Fibroblast of the conjunctiva (primary cell): Measurements from ENCODE around the gene SAMD11.

Experiments
- DNase-seq: peaks from one replicate; pipeline ENCODE4 v3.0.0-alpha.2; 2010; ENCODE audit warnings: low read depth

The SAMD11 gene

DNA sequence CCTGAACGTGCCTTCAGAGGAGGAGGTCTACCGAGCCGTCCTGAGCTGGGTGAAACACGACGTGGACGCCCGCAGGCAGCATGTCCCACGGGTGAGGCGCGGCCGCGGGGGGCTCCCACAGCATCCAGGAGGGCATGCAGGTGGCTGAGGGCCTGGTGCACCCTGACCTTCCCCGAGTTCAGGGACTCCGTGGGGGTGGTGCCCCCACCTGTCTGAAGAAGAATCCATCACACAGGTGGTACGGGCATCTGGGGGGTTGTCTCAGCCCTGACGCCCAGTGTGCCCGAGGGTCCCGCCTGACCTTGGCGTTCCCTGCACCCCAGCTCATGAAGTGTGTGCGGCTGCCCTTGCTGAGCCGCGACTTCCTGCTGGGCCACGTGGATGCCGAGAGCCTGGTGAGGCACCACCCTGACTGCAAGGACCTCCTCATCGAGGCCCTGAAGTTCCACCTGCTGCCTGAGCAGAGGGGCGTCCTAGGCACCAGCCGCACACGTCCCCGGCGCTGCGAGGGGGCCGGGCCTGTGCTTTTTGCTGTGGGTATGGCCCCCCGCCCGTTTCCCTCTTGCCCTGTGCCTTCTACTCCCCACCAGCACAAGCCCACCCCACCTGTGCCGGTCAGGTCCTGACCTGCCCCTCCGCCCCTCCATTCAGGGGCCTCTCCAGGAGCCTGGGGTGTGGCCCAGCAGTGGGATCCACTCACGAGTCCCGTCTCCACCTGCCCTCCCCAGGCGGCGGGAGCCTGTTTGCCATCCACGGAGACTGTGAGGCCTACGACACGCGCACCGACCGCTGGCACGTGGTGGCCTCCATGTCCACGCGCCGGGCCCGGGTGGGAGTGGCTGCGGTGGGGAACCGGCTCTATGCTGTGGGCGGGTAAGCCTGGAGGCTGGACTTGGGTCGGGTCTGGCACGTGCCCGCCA lies 38.9 kb downstream of the SAMD11 start:
- no peak for DNase-seq

DNA sequence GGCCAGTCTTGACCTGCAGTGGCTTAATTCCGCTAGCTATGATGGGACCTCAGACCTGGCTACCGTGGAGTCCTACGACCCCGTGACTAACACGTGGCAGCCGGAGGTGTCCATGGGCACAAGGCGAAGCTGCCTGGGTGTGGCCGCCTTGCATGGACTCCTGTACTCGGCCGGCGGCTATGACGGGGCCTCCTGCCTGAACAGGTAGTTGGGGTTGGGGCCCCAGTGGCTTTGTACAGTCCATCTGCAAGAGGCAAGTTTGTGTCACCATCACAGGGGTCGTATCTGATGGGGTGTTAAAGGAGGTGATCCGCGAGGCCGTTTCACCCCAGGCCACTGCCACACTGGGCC lies 39.6 kb downstream of the SAMD11 start:
- no peak for DNase-seq

- no peak for DNase-seq
Observed at GRCh38 chr1:963746-964525, 40.2 kb downstream of the SAMD11 start.

- DNase-seq = no peak
Observed at GRCh38 chr1:964691-965525, 41.2 kb downstream of the SAMD11 start.

DNA sequence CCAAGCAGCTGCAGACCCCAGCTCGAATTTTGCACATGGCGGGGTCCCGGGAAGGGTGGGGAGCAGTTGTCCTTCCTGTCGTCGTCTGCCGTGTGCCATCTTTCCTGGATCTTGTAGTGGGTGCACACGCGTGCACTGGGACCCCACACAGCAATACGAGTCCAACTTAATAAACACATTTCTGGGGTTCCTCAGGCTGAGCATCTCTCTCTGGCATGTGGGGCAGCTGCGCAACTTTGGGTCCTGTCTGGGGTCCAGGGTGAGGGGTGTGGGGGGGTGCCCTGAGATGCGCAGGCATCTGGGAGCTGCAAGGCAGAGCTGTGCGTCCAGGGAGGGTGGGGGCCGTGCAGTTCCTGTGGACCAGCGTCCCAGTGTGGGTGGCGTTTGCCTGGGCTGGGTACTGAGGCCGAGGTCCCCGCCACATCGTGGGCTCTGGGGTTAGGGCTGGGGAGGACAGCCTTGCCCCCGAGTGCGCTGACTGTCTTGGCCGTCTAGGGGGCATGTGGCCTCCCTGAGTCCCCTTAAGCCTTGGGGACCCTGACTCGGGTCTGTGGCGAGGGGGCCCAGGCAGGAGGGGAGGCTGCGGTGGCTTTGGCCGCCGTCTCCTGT lies 41.9 kb downstream of the SAMD11 start:
- no peak for DNase-seq

- no peak for DNase-seq
Observed at GRCh38 chr1:966135-966703, 42.5 kb downstream of the SAMD11 start, which contains the start of gene PLEKHN1. Gene PLEKHN1 (plus strand): TSS chr1:966482. CDS start chr1:966532, 50 bp downstream.

GRCh38 chr1:966704-967300 lies 43.1 kb downstream of the SAMD11 start:
- DNase-seq = no peak

DNA sequence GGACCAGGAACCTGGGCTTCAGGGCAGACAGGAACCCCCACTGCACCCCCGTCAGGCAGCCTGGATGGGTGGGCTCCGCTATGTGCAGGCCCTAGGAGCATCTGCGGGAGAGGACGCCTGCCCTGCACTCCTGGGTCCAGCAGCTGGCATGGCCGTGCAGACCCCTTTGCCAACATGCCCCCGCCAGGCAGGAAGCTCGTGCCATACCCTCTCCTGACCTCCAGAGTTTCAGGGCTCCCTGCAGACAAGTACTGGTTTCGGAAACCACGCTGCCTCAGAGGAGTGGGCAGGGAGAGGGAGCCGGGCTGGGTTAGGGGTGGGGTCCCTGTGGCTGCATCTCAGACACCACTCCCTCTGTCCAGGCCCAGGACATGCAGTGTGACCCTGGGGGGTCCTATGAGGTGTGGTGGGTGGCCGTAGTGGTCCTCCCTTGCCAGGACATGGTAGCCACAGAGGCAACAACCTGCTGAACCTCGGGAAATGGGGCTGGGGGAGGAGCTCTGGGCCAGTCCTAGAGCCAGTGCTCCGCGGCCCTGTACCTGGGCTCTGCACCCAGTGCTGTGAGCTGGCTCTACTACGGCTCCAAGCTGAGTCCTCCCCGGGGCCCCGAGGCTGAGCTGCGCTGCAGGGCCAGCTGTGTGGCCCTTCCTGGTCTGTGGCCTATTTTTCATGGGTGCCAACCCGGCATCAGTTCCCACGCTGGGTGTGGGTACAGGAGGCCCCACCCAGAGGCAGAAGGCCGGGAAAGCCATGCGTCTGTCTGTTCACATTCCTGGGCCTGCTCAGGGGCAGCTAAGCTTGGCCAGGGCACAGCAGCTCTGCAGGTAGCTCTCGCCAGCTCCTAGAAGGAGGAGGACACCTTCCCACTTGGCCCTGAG lies 44.0 kb downstream of the SAMD11 start:
- DNase-seq = no peak

GRCh38 chr1:969260-969855 lies 45.6 kb downstream of the SAMD11 start:
- DNase-seq = no peak

- no peak for DNase-seq
Observed at GRCh38 chr1:970242-970972, 46.7 kb downstream of the SAMD11 start.

GRCh38 chr1:970973-971730 lies 47.4 kb downstream of the SAMD11 start:
- DNase-seq = no peak

DNA sequence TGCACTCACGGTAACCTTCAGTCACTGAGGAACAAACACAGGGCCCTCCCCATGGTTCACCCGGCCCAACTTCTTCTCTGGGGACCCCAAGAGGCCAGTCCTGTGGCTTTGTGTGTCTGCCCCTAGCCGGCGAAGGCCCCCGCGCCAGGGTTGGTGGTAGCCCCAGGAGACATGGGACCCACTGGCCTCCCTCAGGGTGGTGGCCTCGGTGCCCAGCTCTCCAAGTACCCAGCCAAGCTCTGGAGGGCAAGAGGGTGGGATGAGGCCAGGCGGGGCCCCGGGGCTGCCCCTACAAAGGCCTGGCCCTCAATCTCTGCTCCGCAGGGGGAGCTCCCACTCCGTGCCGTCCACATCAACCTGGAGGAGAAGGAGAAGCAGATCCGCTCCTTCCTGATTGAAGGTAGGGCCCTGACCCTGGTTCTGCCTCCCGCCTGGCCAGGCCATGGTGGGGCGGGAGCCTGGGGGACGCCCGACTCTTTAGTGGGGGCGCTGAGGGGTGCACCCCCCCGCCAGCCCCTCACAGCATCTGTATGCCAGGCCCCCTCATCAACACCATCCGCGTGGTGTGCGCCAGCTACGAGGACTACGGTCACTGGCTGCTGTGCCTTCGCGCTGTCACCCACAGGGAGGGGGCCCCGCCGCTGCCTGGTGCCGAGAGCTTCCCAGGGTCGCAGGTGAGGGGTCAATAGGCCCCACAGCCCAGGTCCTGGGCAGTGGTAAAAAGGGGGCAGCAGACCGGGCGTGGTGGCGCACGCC lies 48.2 kb downstream of the SAMD11 start:
- DNase-seq = no peak

GRCh38 chr1:972726-973458 lies 49.2 kb downstream of the SAMD11 start:
- DNase-seq = no peak

DNA sequence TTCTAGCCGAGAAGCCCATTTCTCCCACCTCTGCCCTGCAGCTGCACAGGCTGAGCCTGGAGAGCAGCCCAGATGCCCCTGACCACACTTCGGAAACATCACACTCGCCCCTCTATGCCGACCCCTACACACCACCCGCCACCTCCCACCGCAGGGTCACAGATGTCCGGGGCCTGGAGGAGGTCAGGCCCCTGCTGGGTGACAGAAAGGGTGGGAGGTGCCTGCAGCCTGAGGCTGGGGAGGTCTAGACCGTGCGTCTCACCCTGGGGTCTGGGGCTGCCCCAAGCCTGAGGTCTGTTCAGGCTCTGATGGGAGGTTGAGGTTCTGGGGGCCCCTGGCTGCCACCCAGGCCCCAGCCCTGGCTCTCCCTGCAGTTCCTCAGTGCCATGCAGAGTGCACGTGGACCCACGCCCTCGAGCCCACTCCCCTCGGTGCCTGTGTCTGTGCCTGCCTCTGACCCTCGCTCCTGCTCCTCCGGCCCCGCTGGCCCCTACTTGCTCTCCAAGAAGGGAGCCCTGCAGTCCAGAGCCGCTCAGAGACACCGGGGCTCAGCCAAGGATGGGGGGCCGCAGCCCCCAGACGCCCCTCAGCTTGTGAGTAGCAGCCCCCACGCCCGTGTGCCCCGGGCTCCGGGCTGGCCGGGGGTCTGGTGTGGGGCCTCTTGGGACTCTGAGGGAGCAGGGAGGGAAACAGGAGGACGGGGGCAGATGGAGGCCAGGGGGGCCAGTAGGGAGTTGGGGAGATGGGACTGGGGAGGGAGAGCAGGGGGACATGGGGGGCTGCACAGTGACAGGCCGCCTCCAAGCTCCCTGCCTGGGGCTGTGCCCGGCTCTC lies 50.0 kb downstream of the SAMD11 start:
- DNase-seq = no peak

- no peak for DNase-seq
Observed at GRCh38 chr1:974293-974640, 50.5 kb downstream of the SAMD11 start.
